ENCODE results near the gene C3orf20. TPM values are rescaled to one million over a fixed set of nuclear protein-coding genes. Genes with fewer than 3 reads are reported as not detected.

C3orf20 gene
- total and polyA plus RNA-seq, 2 of the 4 experiments (the other 2 are of a cell fraction): not detected

- no peak overlapping the region for H4K5ac ChIP-seq (ENCODE audit: low read depth, low read length)
- ChIA-PET CTCF (interaction anchor here (1.0 kb wide), 1 partner anchor 21 kb away, joined by 3 read pairs; the partner anchor contains the start of gene CCDC174), POLR2A (ENCODE audit: unreplicated experiment) (interaction anchor here (0.6 kb wide), 1 partner anchor 126 kb away, joined by 3 read pairs; no protein-coding TSS in a partner anchor)
- no peak overlapping the region for H4K91ac ChIP-seq (ENCODE audit: insufficient read depth, low read depth, low read length)
- H3K9me3 ChIP-seq (ENCODE audit: control insufficient read depth, insufficient read depth, low read length): no peaks in the 10 kb centered on the region; the same call in 1 of the 2 replicates
- H3K4ac ChIP-seq (ENCODE audit: low read depth, low read length): no peak overlapping the region
- dilution Hi-C loops (cut with HindIII; ENCODE audit: low sequenced_read_pairs, unreplicated experiment): no loop called here
- no peak overlapping the region for H2BK5ac ChIP-seq (ENCODE audit: low read depth, low read length, poor library complexity, severe bottlenecking)
- ATAC-seq (ENCODE audit: low read depth): no peak
- no TSS peak for BruUV-seq (replicated peaks)
- H3K27ac ChIP-seq (ENCODE audit: insufficient read depth, low read length): no peak overlapping the region
- 100% methylated on average over 1 of the region's 9 CpGs; no CpG with 5 or more reads in 1 of the 2 experiments for WGBS, 2 experiments (ENCODE audit: extremely low coverage in 2 of 2, insufficient read length in 1 of 2)
- no peak for TF ChIP-seq MXI1 (IDR thresholded peaks at IDR 0.05; ENCODE audit: borderline replicate concordance, low read depth, low read length)
- TF ChIP-seq RCOR1 (IDR thresholded peaks at IDR 0.05; ENCODE audit: insufficient replicate concordance, low read length): no peak
- TF ChIP-seq, protein P1, sequence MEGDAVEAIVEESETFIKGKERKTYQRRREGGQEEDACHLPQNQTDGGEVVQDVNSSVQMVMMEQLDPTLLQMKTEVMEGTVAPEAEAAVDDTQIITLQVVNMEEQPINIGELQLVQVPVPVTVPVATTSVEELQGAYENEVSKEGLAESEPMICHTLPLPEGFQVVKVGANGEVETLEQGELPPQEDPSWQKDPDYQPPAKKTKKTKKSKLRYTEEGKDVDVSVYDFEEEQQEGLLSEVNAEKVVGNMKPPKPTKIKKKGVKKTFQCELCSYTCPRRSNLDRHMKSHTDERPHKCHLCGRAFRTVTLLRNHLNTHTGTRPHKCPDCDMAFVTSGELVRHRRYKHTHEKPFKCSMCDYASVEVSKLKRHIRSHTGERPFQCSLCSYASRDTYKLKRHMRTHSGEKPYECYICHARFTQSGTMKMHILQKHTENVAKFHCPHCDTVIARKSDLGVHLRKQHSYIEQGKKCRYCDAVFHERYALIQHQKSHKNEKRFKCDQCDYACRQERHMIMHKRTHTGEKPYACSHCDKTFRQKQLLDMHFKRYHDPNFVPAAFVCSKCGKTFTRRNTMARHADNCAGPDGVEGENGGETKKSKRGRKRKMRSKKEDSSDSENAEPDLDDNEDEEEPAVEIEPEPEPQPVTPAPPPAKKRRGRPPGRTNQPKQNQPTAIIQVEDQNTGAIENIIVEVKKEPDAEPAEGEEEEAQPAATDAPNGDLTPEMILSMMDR (conservative IDR thresholded peaks at IDR 0.05; ENCODE audit: low read depth, low read length): no peak
- no peak for TF ChIP-seq RFX5 (IDR thresholded peaks at IDR 0.05; ENCODE audit: low read depth, low read length)
- no peak for TF ChIP-seq SMC3 (IDR thresholded peaks at IDR 0.05; ENCODE audit: low read depth, low read length)
- TF ChIP-seq NFE2L2 (IDR thresholded peaks at IDR 0.05; ENCODE audit: low read depth, low read length): no peak
- TF ChIP-seq CHD1 (IDR thresholded peaks at IDR 0.05; ENCODE audit: low read depth, low read length): no peak
- TF ChIP-seq MAZ (IDR thresholded peaks at IDR 0.05; ENCODE audit: borderline replicate concordance, low read depth, low read length): no peak
- TF ChIP-seq BHLHE40 (IDR thresholded peaks at IDR 0.05; ENCODE audit: low read depth, low read length): no peak
- TF ChIP-seq RAD21 (IDR thresholded peaks at IDR 0.05; ENCODE audit: low read length): no peak
- no peak for TF ChIP-seq CEBPB (IDR thresholded peaks at IDR 0.05; ENCODE audit: low read depth, low read length)
- no peak for TF ChIP-seq USF2 (IDR thresholded peaks at IDR 0.05; ENCODE audit: low read depth, low read length)
- TF ChIP-seq ELK1 (IDR thresholded peaks at IDR 0.05; ENCODE audit: borderline replicate concordance, low read depth, low read length): no peak
- H2AK9ac ChIP-seq (replicated peaks; ENCODE audit: low read depth, low read length, poor library complexity): no peak overlapping the region
- H3K4me2 ChIP-seq (ENCODE audit: low read depth, low read length): no peak overlapping the region
- intact Hi-C loops (cut with micrococcal nuclease): no loop called here
- H3K36me3 ChIP-seq (ENCODE audit: control insufficient read depth, insufficient read depth, low read length): no peaks in the 10 kb centered on the region
- no peak overlapping the region for H2AK5ac ChIP-seq (ENCODE audit: low read depth, low read length)
- H3K14ac ChIP-seq (replicated peaks; ENCODE audit: low read depth, low read length): no peak overlapping the region
- no peak overlapping the region for H2BK120ac ChIP-seq (ENCODE audit: low read depth, low read length)
- no peak overlapping the region for H3K23ac ChIP-seq (ENCODE audit: low read depth, low read length)
- no peak overlapping the region for H2AFZ ChIP-seq (replicated peaks; ENCODE audit: low read length, poor library complexity)
- H3K9me1 ChIP-seq (ENCODE audit: insufficient read depth, low read length): peaks cover 3% of the 10 kb centered on the region; the same call in 1 of the 2 replicates
- H3K79me1 ChIP-seq (ENCODE audit: low read depth in 1 of 2, low read length in 2 of 2): no peaks in the 10 kb centered on the region
- no peak overlapping the region for H3K56ac ChIP-seq (ENCODE audit: extremely low read depth, insufficient read depth, low read length)
- no peaks in the 10 kb centered on the region for H4K20me1 ChIP-seq (ENCODE audit: insufficient read depth, low read length)
- DNase-seq: no peak
- no peak overlapping the region for H3K18ac ChIP-seq (ENCODE audit: low read depth, low read length)
- no peak overlapping the region for H3K9ac ChIP-seq (ENCODE audit: low read depth, low read length)
- H3K4me3 ChIP-seq (ENCODE audit: insufficient read depth, low read depth, low read length): no peak overlapping the region
- H2BK15ac ChIP-seq (ENCODE audit: low read depth, low read length): no peak overlapping the region
- H3K27me3 ChIP-seq (ENCODE audit: control insufficient read depth, insufficient read depth, low read length): no peaks in the 10 kb centered on the region
- in situ Hi-C loops (cut with MboI; ENCODE audit: low sequenced_read_pairs): no loop called here
- peaks cover 8% of the 10 kb centered on the region for H3K4me1 ChIP-seq (ENCODE audit: control insufficient read depth, insufficient read depth, low read length)
- no peak overlapping the region for H2BK20ac ChIP-seq (ENCODE audit: low read depth, low read length)
- no peak overlapping the region for H4K8ac ChIP-seq (ENCODE audit: low read depth in 2 of 2, low read length in 2 of 2)
These were observed 44.4 kb upstream of the C3orf20 start for GRCh38 chr3:14630404-14631100.
